HepG2 (cell line): ENCODE data around the gene SEPHS2. TPM values are rescaled to one million over a fixed set of nuclear protein-coding genes. Genes with fewer than 3 reads are reported as not detected.

Source experiments
- ATAD3A ChIP-seq: sonication (generic); formaldehyde crosslinking; IDR thresholded peaks from 2 replicates; pipeline ENCODE4 v1.4.0; 2020; ENCODE audit warnings: missing genetic modification reagents
- EEA1 ChIP-seq: sonication (generic); formaldehyde crosslinking; IDR thresholded peaks from 2 replicates; pipeline ENCODE4 v1.5.1; 2020; ENCODE audit warnings: mild to moderate bottlenecking, missing genetic modification reagents, borderline replicate concordance
- FOXO4 ChIP-seq: sonication (generic); formaldehyde crosslinking; conservative IDR thresholded peaks from 2 replicates; pipeline ENCODE4 v1.8.1; 2023; ENCODE audit warnings: missing genetic modification reagents
- HMG20A ChIP-seq: IDR thresholded peaks from 2 replicates; pipeline ENCODE4 v1.6.1; 2016; ENCODE audit warnings: borderline replicate concordance
- JUN ChIP-seq: sonication (generic); formaldehyde crosslinking; IDR thresholded peaks from 2 replicates; pipeline ENCODE4 v1.4.0; 2020; ENCODE audit warnings: mild to moderate bottlenecking, missing genetic modification reagents
- REST ChIP-seq, 2 experiments: IDR thresholded peaks; 2 replicates each; pipeline ENCODE4 v1.6.1; 2011 to 2012; ENCODE audit warnings: low read length in 2 of 2, borderline replicate concordance in 1 of 2, low read depth in 1 of 2, mild to moderate bottlenecking in 1 of 2, moderate library complexity in 1 of 2
- RNF2 ChIP-seq: fragments of 450-650 bp; conservative IDR thresholded peaks from 2 replicates; pipeline ENCODE4 v1.6.1; 2016; ENCODE audit warnings: low read depth
- SNAPC4 ChIP-seq: sonication (generic); formaldehyde crosslinking; IDR thresholded peaks from 2 replicates; pipeline ENCODE4 v1.4.0; 2020; ENCODE audit warnings: mild to moderate bottlenecking, missing genetic modification reagents
- TFDP1 ChIP-seq: IDR thresholded peaks from 2 replicates; pipeline ENCODE4 v1.6.1; 2016; ENCODE audit warnings: missing compliant biosample characterization, missing genetic modification reagents, borderline replicate concordance
- ZNF12 ChIP-seq: sonication (generic); formaldehyde crosslinking; IDR thresholded peaks from 2 replicates; pipeline ENCODE4 v1.5.0; 2020; ENCODE audit warnings: missing genetic modification reagents
- ZNF207 ChIP-seq: fragments of 450-650 bp; IDR thresholded peaks from 2 replicates; pipeline ENCODE4 v1.6.1; 2016; ENCODE audit warnings: antibody characterized with exemption, borderline replicate concordance
- ZNF280B ChIP-seq: sonication (generic); formaldehyde crosslinking; IDR thresholded peaks from 2 replicates; pipeline ENCODE4 v1.5.0; 2020; ENCODE audit warnings: missing genetic modification reagents, mild to moderate bottlenecking, borderline replicate concordance
- ZNF557 ChIP-seq: sonication (generic); formaldehyde crosslinking; IDR thresholded peaks from 2 replicates; pipeline ENCODE4 v1.4.0; 2020; ENCODE audit warnings: missing genetic modification reagents
- ZNF580 ChIP-seq: IDR thresholded peaks from 2 replicates; pipeline ENCODE4 v1.6.1; 2016; ENCODE audit warnings: low read depth, borderline replicate concordance
- ZNF644 ChIP-seq: IDR thresholded peaks from 2 replicates; pipeline ENCODE4 v1.6.1; 2016; ENCODE audit warnings: low read depth
- ZNF775 ChIP-seq: sonication (generic); formaldehyde crosslinking; IDR thresholded peaks from 2 replicates; pipeline ENCODE4 v1.4.0; 2020; ENCODE audit warnings: missing genetic modification reagents, mild to moderate bottlenecking, moderate library complexity, borderline replicate concordance
- polyA plus RNA-seq, 8 experiments: library from polyadenylated mRNA; depleted of rRNA in 3 of 8; stranded (reverse) in 7 of 8; unstranded in 1 of 8; fragments of >200 nt; fragmentation: Illumina TruSeq in 4 of 8; extraction: Trizol in 4 of 8; gene quantifications; 2 replicates each; pipeline versions ENCODE4 v1.2.1 to v1.2.3, GENCODE V29; 2011 to 2016; ENCODE audit warnings: low read depth in 4 of 8, missing spikeins in 1 of 8, mixed read lengths in 1 of 8; ENCODE audit not compliant: insufficient read depth in 1 of 8
- total RNA-seq, 5 experiments: library from RNA; depleted of rRNA; stranded (reverse); fragments of >200 nt; fragmentation: Illumina TruSeq; extraction: Trizol; gene quantifications; 2 replicates each; pipeline ENCODE4 v1.2.3, GENCODE V29; 2016; ENCODE audit warnings: low read depth in 1 of 5

SEPHS2 gene
- total and polyA plus RNA-seq, 2 of the 13 experiments (the other 11 are each of a cell fraction or from before 2014, with no cell fraction given) = 20.7 to 127 TPM

- TF ChIP-seq ZNF580 (no peak; the same call in 1 of the 2 replicates), EEA1 (CRISPR knock-in tag) (peak; percentile 93; the same call in 1 of the 2 replicates), HMG20A (no peak), ZNF12 (CRISPR knock-in tag) (no peak), SNAPC4 (no peak), RNF2 (0 out of 2 replicates have a peak, but pooled peaks have one; percentile 75), FOXO4 (CRISPR knock-in tag) (peak; percentile 95; the same call in 1 of the 2 replicates), TFDP1 (CRISPR knock-in tag) (peak; percentile 84), ZNF280B (CRISPR knock-in tag) (peak; percentile 98), REST (IDR thresholded peaks at IDR 0.05; ENCODE audit: borderline replicate concordance in 1 of 2, low read depth in 1 of 2, low read length in 2 of 2) (no peak), ZNF644 (peak; percentile 6; the same call in 1 of the 2 replicates), ATAD3A (CRISPR knock-in tag) (no peak), ZNF557 (CRISPR knock-in tag) (peak; percentile 73; the same call in 1 of the 2 replicates), JUN (CRISPR knock-in tag) (no peak), ZNF775 (CRISPR knock-in tag) (no peak), ZNF207 (no peak)
Observed at GRCh38 chr16:30430428-30430970, 15.2 kb downstream of the SEPHS2 start (continued).
